Karpas-422 (cell line): ENCODE data around the gene PAX5. TPM values are rescaled to one million over a fixed set of nuclear protein-coding genes. Genes with fewer than 3 reads are reported as not detected.

Source experiments
- DNase-seq: peaks from one replicate; pipeline ENCODE4 v3.0.0-alpha.2; 2015
- H2AFZ ChIP-seq: fragments of 200-600 bp; sonication (generic); 2 replicates; pipeline ENCODE4 v1.6.1; 2014; ENCODE audit warnings: antibody characterized with exemption, low read length, mixed read lengths
- H3K27ac ChIP-seq: fragments of 200-600 bp; sonication (generic); 2 replicates; pipeline ENCODE4 v1.5.1; 2014; ENCODE audit warnings: mild to moderate bottlenecking, low read length, moderate library complexity
- H3K27me3 ChIP-seq: fragments of 200-600 bp; sonication (generic); 2 replicates; pipeline ENCODE4 v1.6.1; 2014; ENCODE audit warnings: low read length, mixed read lengths
- H3K36me3 ChIP-seq: fragments of 200-600 bp; sonication (generic); 2 replicates; pipeline ENCODE4 v1.6.1; 2014; ENCODE audit warnings: low read length, mixed read lengths; ENCODE audit not compliant: insufficient read depth
- H3K4me1 ChIP-seq: fragments of 200-600 bp; sonication (generic); 2 replicates; pipeline ENCODE4 v1.6.1; 2014; ENCODE audit warnings: mild to moderate bottlenecking, low read length, mixed read lengths
- H3K4me2 ChIP-seq: fragments of 200-600 bp; sonication (generic); 2 replicates; pipeline ENCODE4 v1.6.1; 2014; ENCODE audit warnings: low read length, low read depth, mild to moderate bottlenecking; ENCODE audit not compliant: poor library complexity, severe bottlenecking
- H3K4me3 ChIP-seq: fragments of 200-600 bp; sonication (generic); 2 replicates; pipeline ENCODE4 v1.5.1; 2014; ENCODE audit warnings: mild to moderate bottlenecking, antibody characterized with exemption, low read length, mixed read lengths
- H3K79me2 ChIP-seq: fragments of 200-600 bp; sonication (generic); 2 replicates; pipeline ENCODE4 v1.6.1; 2014; ENCODE audit warnings: mild to moderate bottlenecking, low read length, mixed read lengths
- H3K9ac ChIP-seq: fragments of 200-600 bp; sonication (generic); 2 replicates; pipeline ENCODE4 v1.6.0; 2014; ENCODE audit warnings: low read length
- H3K9me2 ChIP-seq: fragments of 200-600 bp; sonication (generic), shearing (Covaris generic); replicated peaks from 2 replicates; pipeline ENCODE4 v1.6.0; 2014; ENCODE audit warnings: mild to moderate bottlenecking, low read length, moderate library complexity; ENCODE audit not compliant: insufficient read depth
- H3K9me3 ChIP-seq: fragments of 300-700, 200-600 bp; sonication (generic); 2 replicates; pipeline ENCODE4 v1.6.1; 2014; ENCODE audit warnings: low read length, mixed read lengths
- H4K20me1 ChIP-seq: fragments of 200-600 bp; sonication (generic); 2 replicates; pipeline ENCODE4 v1.6.1; 2014; ENCODE audit warnings: mild to moderate bottlenecking, antibody characterized with exemption, low read length, low read depth; ENCODE audit not compliant: insufficient read depth
- total RNA-seq: library from RNA; depleted of rRNA; stranded (reverse); fragments of >200 nt; shearing (Covaris generic); gene quantifications from 2 replicates; pipeline ENCODE4 v1.2.3, GENCODE V29; 2014; ENCODE audit warnings: low replicate concordance

PAX5 gene
- total RNA-seq, 1 experiment from 2014 or later = 88.9 TPM

DNA sequence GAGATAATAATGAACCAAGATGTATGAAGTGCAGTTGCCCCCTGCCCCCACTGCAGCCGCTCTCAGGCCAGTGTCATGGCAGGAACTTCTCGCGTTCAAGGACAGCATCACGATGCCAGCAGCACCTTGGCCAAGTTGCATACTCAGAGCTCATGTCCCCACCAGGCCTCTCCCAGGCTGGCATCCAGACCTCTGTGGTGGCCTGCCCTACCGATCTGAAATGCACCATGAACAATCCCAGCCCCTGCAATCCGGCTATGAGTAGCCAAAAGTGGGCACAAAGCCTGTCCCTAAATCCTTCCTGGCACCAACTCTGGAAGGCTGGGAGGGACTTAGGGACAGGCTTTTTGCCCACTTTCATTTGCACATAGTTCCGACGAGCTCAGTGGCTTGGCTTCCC lies 140.9 kb downstream of the PAX5 start:
- H2AFZ ChIP-seq = no peak overlapping the region
- H3K79me2 ChIP-seq = peaks cover 70% of the 10 kb centered on the region
- no peaks in the 10 kb centered on the region for H3K9me3 ChIP-seq
- no peaks in the 10 kb centered on the region for H4K20me1 ChIP-seq
- H3K36me3 ChIP-seq = peaks cover 18% of the 10 kb centered on the region
- no peaks in the 10 kb centered on the region for H3K9me2 ChIP-seq
- DNase-seq = no peak
- H3K27ac ChIP-seq = no peak overlapping the region
- no peak overlapping the region for H3K4me2 ChIP-seq
- no peaks in the 10 kb centered on the region for H3K4me1 ChIP-seq
- no peak overlapping the region for H3K4me3 ChIP-seq
- H3K9ac ChIP-seq = no peak overlapping the region
- H3K27me3 ChIP-seq = no peaks in the 10 kb centered on the region

DNA sequence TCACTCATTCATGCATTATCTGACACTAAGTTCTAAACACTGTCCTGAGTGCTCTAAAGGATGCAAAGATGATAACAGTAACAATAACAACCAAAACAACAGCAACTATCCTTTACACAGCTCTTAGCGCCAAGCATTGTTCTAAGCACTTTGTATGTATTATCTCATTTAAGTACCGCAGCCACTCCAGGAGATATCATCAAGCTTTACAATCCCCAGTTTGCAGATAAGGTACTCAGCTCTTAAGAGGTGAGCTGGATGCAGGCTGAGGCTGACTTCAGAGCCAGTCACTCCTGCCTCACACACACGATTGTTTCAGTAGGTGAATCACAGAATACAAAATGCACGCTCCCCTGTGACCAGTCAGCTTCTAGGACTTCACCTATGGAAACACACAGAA lies 141.8 kb downstream of the PAX5 start:
- H3K4me2 ChIP-seq = no peak overlapping the region
- 0 out of 2 replicates have a peak, but pooled peaks cover 6% of the 10 kb centered on the region for H3K4me1 ChIP-seq
- H3K36me3 ChIP-seq = peaks cover 23% of the 10 kb centered on the region
- no peaks in the 10 kb centered on the region for H3K9me2 ChIP-seq
- H2AFZ ChIP-seq = no peak overlapping the region
- no peaks in the 10 kb centered on the region for H3K9me3 ChIP-seq
- H3K4me3 ChIP-seq = no peak overlapping the region
- H4K20me1 ChIP-seq = no peaks in the 10 kb centered on the region
- H3K79me2 ChIP-seq = peaks cover 73% of the 10 kb centered on the region
- no peaks in the 10 kb centered on the region for H3K27me3 ChIP-seq
- H3K9ac ChIP-seq = no peak overlapping the region
- no peak overlapping the region for H3K27ac ChIP-seq
- DNase-seq = no peak

DNA sequence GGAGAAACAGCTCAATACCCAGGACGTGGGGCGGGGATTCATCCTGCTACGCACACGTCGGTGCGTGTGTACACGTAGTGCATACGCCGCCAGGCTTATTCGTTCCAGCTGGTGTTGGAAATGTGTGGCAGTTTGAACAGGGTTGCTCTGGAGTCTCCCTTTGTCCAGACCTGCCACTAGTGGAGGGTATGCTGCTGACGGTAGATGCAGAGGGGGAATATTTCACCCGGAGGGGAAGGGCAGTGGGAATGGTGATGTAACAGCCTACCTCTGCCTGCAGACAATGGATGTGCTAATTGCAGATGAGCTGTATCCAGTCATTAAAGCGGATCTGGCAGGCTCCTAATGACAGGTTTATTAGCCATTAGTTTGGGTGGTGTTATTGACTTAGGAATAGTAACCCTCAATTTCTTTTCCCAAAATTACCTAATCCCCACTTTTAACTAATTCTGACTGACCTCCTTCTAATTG lies 142.7 kb downstream of the PAX5 start:
- Histone ChIP-seq H3K4me1 (peaks cover 9% of the 10 kb centered on the region), H3K4me2 (no peak overlapping the region), H3K36me3 (peaks cover 24% of the 10 kb centered on the region), H3K9me3 (no peaks in the 10 kb centered on the region), H3K4me3 (no peak overlapping the region), H2AFZ (no peak overlapping the region), H3K79me2 (peaks cover 78% of the 10 kb centered on the region), H3K9ac (no peak overlapping the region), H3K27ac (no peak overlapping the region), H3K27me3 (no peaks in the 10 kb centered on the region), H3K9me2 (no peaks in the 10 kb centered on the region), H4K20me1 (no peaks in the 10 kb centered on the region)
- no peak for DNase-seq

DNA sequence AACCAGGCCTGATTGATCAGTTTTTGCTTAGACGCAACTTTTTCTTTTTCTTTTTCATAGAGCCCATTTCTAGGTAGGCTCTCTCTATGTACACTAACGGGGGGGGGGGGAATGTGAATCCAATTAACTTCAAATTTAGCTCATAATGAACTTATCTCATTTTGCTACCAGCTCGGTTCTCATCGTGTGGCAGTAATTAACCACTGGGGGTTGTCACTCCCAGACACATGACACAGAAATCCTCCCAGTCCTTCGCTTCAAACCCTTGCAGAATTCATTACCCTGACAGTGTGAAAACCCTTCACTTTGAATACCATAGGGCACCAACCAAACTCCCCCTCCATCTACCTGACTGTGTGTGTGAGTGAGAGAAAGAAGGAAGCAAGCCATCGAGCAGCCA lies 144.2 kb downstream of the PAX5 start:
- H3K4me1 ChIP-seq = peaks cover 9% of the 10 kb centered on the region
- no peaks in the 10 kb centered on the region for H3K27me3 ChIP-seq
- H3K9me2 ChIP-seq = no peaks in the 10 kb centered on the region
- H3K79me2 ChIP-seq = peaks cover 81% of the 10 kb centered on the region
- H3K4me3 ChIP-seq = no peak overlapping the region
- H3K9me3 ChIP-seq = no peaks in the 10 kb centered on the region
- no peak overlapping the region for H2AFZ ChIP-seq
- H3K4me2 ChIP-seq = no peak overlapping the region
- H4K20me1 ChIP-seq = no peaks in the 10 kb centered on the region
- DNase-seq = no peak
- peaks cover 39% of the 10 kb centered on the region for H3K36me3 ChIP-seq
- H3K27ac ChIP-seq = no peak overlapping the region
- H3K9ac ChIP-seq = no peak overlapping the region

DNA sequence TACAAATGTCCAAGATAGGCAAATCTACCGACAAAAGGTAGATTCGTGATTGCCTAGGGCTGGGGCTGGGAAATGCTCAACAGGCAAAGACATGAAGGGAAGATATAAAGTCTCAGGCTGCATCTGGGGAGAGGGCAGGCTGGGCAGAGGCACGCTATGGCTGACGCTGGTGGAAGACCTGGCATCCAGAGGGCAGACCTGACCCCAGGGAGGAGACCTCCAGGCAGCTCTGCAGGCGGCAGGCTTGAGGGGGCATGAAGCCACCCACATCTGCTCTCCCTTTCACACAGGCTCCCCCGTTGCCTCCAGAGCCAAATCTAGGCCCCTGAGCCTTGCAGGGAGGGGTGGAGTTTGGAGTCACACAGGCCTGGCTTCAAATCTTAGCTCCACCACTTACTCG lies 145.5 kb downstream of the PAX5 start:
- H3K9me2 ChIP-seq = no peaks in the 10 kb centered on the region
- H3K4me2 ChIP-seq = no peak overlapping the region
- no peak for DNase-seq
- H3K79me2 ChIP-seq = peaks cover 85% of the 10 kb centered on the region
- H3K9ac ChIP-seq = no peak overlapping the region
- H3K27ac ChIP-seq = no peak overlapping the region
- no peaks in the 10 kb centered on the region for H3K27me3 ChIP-seq
- peaks cover 48% of the 10 kb centered on the region for H3K36me3 ChIP-seq
- H4K20me1 ChIP-seq = no peaks in the 10 kb centered on the region
- H3K4me3 ChIP-seq = no peak overlapping the region
- H3K9me3 ChIP-seq = no peaks in the 10 kb centered on the region
- H2AFZ ChIP-seq = no peak overlapping the region
- H3K4me1 ChIP-seq = peaks cover 9% of the 10 kb centered on the region

DNA sequence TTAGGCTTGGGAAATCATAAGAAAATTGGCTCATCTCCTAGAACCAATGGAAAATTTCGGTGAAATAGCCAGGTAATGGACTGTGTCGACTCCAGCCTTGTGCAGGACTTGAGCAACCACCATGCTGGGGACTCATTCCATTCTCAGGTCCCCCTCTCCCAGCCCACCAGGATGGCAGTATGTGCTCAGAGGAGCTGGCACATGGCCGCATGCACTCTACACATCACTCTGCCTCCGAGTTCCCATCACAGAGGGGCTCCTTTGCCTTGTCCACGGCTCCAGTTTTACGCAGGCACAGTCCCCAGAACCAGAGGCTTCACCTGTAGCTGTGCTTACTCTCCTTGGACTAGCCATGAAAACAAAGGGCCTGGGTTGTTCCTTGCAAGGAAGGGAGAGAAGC lies 149.3 kb downstream of the PAX5 start:
- H3K36me3 ChIP-seq = peaks cover 36% of the 10 kb centered on the region

DNA sequence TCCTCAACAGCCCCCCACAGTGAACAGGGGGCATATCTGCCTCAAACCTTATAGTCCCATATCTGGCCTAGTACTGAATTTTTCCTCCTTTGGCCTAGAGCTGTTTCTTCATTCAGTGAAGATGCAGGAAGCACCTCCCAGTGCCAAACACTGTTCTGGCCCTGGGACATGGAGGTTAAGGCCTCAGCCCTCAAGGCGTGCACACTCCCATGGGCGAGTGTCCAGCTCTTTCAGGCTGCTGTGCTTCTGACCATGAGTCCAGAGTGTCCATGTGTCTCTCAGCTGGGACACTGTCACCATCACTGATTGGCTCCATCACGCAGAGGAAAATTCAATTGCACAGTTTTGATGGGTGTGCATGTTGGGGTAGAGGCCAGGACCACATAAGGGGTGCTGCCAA lies 151.5 kb downstream of the PAX5 start:
- Histone ChIP-seq H3K4me1 (peaks cover 4% of the 10 kb centered on the region), H3K4me2 (no peak overlapping the region), H3K27ac (no peak overlapping the region), H3K9me3 (no peaks in the 10 kb centered on the region), H2AFZ (no peak overlapping the region), H4K20me1 (no peaks in the 10 kb centered on the region), H3K4me3 (no peak overlapping the region), H3K27me3 (no peaks in the 10 kb centered on the region), H3K9me2 (no peaks in the 10 kb centered on the region), H3K79me2 (peaks cover 55% of the 10 kb centered on the region), H3K9ac (no peak overlapping the region), H3K36me3 (peaks cover 44% of the 10 kb centered on the region)
- DNase-seq = no peak

More for the DNA sequence above, 149.3 kb downstream of the PAX5 start:
- DNase-seq = no peak
- no peak overlapping the region for H3K4me3 ChIP-seq
- H3K9me2 ChIP-seq = no peaks in the 10 kb centered on the region
- peaks cover 9% of the 10 kb centered on the region for H3K4me1 ChIP-seq
- no peak overlapping the region for H3K4me2 ChIP-seq
- H2AFZ ChIP-seq = no peak overlapping the region
- no peaks in the 10 kb centered on the region for H4K20me1 ChIP-seq
- no peaks in the 10 kb centered on the region for H3K9me3 ChIP-seq
- H3K79me2 ChIP-seq = peaks cover 67% of the 10 kb centered on the region
- no peaks in the 10 kb centered on the region for H3K27me3 ChIP-seq
- H3K9ac ChIP-seq = no peak overlapping the region
- H3K27ac ChIP-seq = no peak overlapping the region

DNA sequence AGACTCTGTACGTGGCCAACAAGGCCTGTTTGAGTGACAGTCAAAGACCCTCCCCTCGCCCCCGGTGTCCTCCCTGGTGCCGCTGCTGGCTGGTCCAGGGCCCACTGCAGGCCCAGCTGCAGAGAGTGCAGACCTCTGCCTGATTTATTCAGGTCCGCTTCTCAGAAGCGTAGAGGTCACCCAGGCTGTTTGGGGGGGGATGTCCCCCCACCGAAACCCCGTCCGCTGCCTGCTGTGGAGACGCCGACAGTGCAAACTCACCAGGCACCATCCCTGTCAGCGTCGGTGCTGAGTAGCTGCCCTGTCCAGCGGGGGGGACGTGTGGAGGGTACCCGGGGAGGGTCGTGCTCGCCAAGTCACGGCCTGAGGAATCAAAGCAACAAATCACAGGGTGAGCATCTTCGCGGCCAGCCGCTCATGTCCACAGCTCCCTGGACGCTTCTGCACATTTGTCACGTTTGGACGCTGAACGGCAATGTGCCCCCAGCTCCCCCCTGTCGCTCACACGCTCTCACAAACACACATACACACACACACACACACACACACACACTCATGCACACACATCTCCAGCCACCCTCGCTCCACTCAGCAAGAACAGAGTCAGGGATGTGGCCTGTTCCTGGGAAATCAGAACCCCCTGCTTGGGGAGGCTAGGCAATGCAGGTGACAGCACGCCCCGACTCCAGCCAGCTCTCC lies 152.2 kb downstream of the PAX5 start:
- Histone ChIP-seq H3K4me2 (no peak overlapping the region), H3K9me2 (no peaks in the 10 kb centered on the region), H3K4me3 (no peak overlapping the region), H3K4me1 (peaks cover 3% of the 10 kb centered on the region), H3K36me3 (peaks cover 46% of the 10 kb centered on the region), H3K9ac (no peak overlapping the region), H3K9me3 (no peaks in the 10 kb centered on the region), H4K20me1 (no peaks in the 10 kb centered on the region), H3K79me2 (peaks cover 55% of the 10 kb centered on the region), H2AFZ (no peak overlapping the region), H3K27ac (no peak overlapping the region), H3K27me3 (no peaks in the 10 kb centered on the region)
- DNase-seq = no peak
